Thymus (tissue), 11 donors: ENCODE data around the gene TMCC3. TPM values are rescaled to one million over a fixed set of nuclear protein-coding genes. Genes with fewer than 3 reads are reported as not detected.
A peak's percentile ranks its signal among the peaks of the same experiment; 100 is the strongest.

Source experiments
- DNase-seq, 9 donors: peaks; one replicate each; pipeline ENCODE4 v3.0.0-alpha.2; 2013; ENCODE audit warnings: low spot score in 9 of 9, low read depth in 6 of 9, missing footprints in 1 of 9
- H3K27ac ChIP-seq, 2 donors: one replicate each; pipeline ENCODE4 v1.5.1; 2013; ENCODE audit warnings: control low read depth in 1 of 2, low read depth in 1 of 2, low read length in 1 of 2, mild to moderate bottlenecking in 1 of 2, moderate library complexity in 1 of 2
- H3K27me3 ChIP-seq, 2 donors: one replicate each; pipeline ENCODE4 v1.5.1; 2013; ENCODE audit warnings: low read length in 1 of 2; ENCODE audit not compliant: control insufficient read depth in 2 of 2, insufficient read depth in 1 of 2
- H3K36me3 ChIP-seq, 2 donors: one replicate each; pipeline ENCODE4 v1.5.1; 2013; ENCODE audit warnings: low read length in 1 of 2, mild to moderate bottlenecking in 1 of 2, moderate library complexity in 1 of 2; ENCODE audit not compliant: control insufficient read depth in 2 of 2, insufficient read depth in 2 of 2
- H3K4me1 ChIP-seq, 2 donors: one replicate each; pipeline ENCODE4 v1.5.1; 2013; ENCODE audit warnings: low read length in 2 of 2; ENCODE audit not compliant: control insufficient read depth in 2 of 2, insufficient read depth in 2 of 2
- H3K4me3 ChIP-seq, 2 donors: one replicate each; pipeline ENCODE4 v1.5.1; 2013; ENCODE audit warnings: low read length in 2 of 2, control low read depth in 1 of 2, mild to moderate bottlenecking in 1 of 2
- H3K9me3 ChIP-seq, 2 donors: one replicate each; pipeline ENCODE4 v1.5.1; 2013; ENCODE audit warnings: low read length in 1 of 2, mild to moderate bottlenecking in 1 of 2; ENCODE audit not compliant: control insufficient read depth in 2 of 2, insufficient read depth in 1 of 2
- whole genome bisulfite sequencing: extraction: QIAGEN DNeasy Blood & Tissue Kit; methylation state at CpG from one replicate; pipeline ENCODE4 v1.1.7; 2013; 5-methylcytosine and 5-hydroxymethylcytosine counted together
- polyA plus RNA-seq: library from polyadenylated mRNA; stranded (reverse); fragments of 200-250 nt; gene quantifications from one replicate; pipeline ENCODE4 v1.2.3, GENCODE V29; 2013
- total RNA-seq: library from RNA; stranded (reverse); fragments of 120-200 nt; gene quantifications from one replicate; pipeline ENCODE4 v1.2.4, GENCODE V29; 2013
- donor health status: healthy.

The TMCC3 gene
- total and polyA plus RNA-seq, 2 donors = 3.0 to 4.0 TPM

- Histone ChIP-seq H3K4me3 (no peak overlapping the region), H3K36me3 (no peaks in the 10 kb centered on the region), H3K27ac (peak overlapping the region in 1 of 2 donors; percentile 53), H3K4me1 (peaks cover 0 to 10% of the 10 kb centered on the region in 2 donors), H3K9me3 (no peaks in the 10 kb centered on the region), H3K27me3 (no peaks in the 10 kb centered on the region)
- DNase-seq = peak in 5 of 9 donors; percentile 5 to 60 (median 10)
- WGBS = 22% methylated on average over 9 of the region's 9 CpGs
Measured at GRCh38 chr12:94676031-94676641, 25.8 kb upstream of the TMCC3 start.

- no peak for DNase-seq
- peaks cover 0 to 10% of the 10 kb centered on the region in 2 donors for H3K4me1 ChIP-seq
- no peaks in the 10 kb centered on the region for H3K27me3 ChIP-seq
- no peaks in the 10 kb centered on the region for H3K9me3 ChIP-seq
- H3K27ac ChIP-seq = no peak overlapping the region
- no peaks in the 10 kb centered on the region for H3K36me3 ChIP-seq
- WGBS = 47% methylated on average over 6 of the region's 6 CpGs
- no peak overlapping the region for H3K4me3 ChIP-seq
Measured at GRCh38 chr12:94674835-94675234, 24.5 kb upstream of the TMCC3 start.

DNA sequence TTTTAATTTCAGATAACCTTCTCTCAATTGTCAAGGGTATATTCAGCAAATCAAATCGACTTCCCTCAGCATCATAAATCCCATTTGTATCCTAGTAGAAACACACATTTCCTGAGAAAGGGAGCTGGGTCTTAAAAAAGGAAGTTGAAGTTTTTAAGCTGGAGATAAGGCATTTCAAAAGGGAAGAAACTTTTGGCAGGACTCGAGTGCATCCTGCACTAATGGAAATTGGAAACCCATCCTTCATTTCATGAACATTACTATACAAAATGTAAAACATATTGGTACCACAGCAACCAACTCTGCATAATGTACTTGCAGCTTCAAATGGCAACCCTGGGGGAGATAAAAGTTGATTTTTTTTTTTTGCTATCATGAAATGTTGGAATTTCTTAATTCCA is 23.7 kb upstream of the TMCC3 start:
- H3K4me3 ChIP-seq = no peak overlapping the region
- no peaks in the 10 kb centered on the region for H3K27me3 ChIP-seq
- peaks cover 0 to 10% of the 10 kb centered on the region in 2 donors for H3K4me1 ChIP-seq
- H3K27ac ChIP-seq = no peak overlapping the region
- DNase-seq = no peak
- 54% methylated on average over 2 of the region's 2 CpGs for WGBS
- no peaks in the 10 kb centered on the region for H3K9me3 ChIP-seq
- no peaks in the 10 kb centered on the region for H3K36me3 ChIP-seq

- Histone ChIP-seq H3K27ac (no peak overlapping the region), H3K27me3 (no peaks in the 10 kb centered on the region), H3K4me1 (peaks cover 0 to 10% of the 10 kb centered on the region in 2 donors), H3K36me3 (no peaks in the 10 kb centered on the region), H3K4me3 (no peak overlapping the region), H3K9me3 (no peaks in the 10 kb centered on the region)
- 90% methylated on average over 4 of the region's 4 CpGs for WGBS
- no peak for DNase-seq
Measured at GRCh38 chr12:94673496-94673895, 23.1 kb upstream of the TMCC3 start.

DNA sequence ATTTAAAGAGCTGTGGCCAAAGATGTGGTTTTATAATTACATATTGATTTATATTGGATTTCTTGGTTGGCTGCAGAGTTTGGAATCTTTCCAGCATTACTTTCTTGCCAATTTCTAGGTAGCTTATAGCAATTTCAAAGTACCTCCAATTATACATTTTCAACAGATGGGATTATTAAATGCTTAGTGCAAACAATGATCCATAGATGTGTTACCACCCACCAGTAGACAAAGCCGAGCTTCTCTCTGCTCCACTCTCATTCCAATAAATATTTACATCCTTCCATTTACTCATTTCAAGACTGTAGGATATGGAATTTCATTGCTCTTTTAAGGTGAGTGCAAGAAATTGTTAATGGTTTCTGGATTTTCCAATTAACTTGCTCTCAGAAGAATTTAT is 21.6 kb upstream of the TMCC3 start:
- no peak for DNase-seq
- no peaks in the 10 kb centered on the region for H3K27me3 ChIP-seq
- WGBS = 100% methylated on average over 1 of the region's 1 CpG
- H3K27ac ChIP-seq = no peak overlapping the region
- no peak overlapping the region for H3K4me3 ChIP-seq
- H3K4me1 ChIP-seq = peaks cover 0 to 10% of the 10 kb centered on the region in 2 donors
- H3K9me3 ChIP-seq = no peaks in the 10 kb centered on the region
- H3K36me3 ChIP-seq = no peaks in the 10 kb centered on the region

- Histone ChIP-seq H3K9me3 (no peaks in the 10 kb centered on the region), H3K4me1 (peaks cover 0 to 3% of the 10 kb centered on the region in 2 donors), H3K4me3 (no peak overlapping the region), H3K27ac (no peak overlapping the region), H3K27me3 (no peaks in the 10 kb centered on the region), H3K36me3 (no peaks in the 10 kb centered on the region)
- WGBS = 97% methylated on average over 2 of the region's 2 CpGs
- DNase-seq = no peak
Measured at GRCh38 chr12:94670898-94671297, 20.5 kb upstream of the TMCC3 start.

DNA sequence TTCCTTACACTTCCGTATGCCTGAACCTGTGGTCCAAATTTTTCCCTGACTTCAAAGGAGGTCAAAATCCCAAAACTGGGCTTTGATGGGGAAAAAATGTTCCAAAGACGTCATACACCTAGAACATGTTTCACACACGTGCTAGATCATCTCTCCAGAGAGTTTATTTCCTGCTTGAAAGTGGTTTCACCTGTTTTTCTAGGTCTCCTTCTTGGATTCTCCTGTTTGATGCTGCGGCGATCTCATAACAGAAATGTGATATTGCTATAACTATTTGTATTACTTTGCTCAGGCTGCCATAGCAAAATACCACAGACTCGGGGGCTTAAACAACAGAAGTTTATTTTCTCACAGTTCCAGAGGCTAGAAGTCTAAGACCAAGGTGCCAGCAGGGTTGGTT is 19.7 kb upstream of the TMCC3 start:
- Histone ChIP-seq H3K4me1 (no peaks in the 10 kb centered on the region), H3K27me3 (no peaks in the 10 kb centered on the region), H3K4me3 (no peak overlapping the region), H3K27ac (no peak overlapping the region), H3K36me3 (no peaks in the 10 kb centered on the region), H3K9me3 (no peaks in the 10 kb centered on the region)
- DNase-seq = no peak
- 95% methylated on average over 6 of the region's 6 CpGs for WGBS

DNA sequence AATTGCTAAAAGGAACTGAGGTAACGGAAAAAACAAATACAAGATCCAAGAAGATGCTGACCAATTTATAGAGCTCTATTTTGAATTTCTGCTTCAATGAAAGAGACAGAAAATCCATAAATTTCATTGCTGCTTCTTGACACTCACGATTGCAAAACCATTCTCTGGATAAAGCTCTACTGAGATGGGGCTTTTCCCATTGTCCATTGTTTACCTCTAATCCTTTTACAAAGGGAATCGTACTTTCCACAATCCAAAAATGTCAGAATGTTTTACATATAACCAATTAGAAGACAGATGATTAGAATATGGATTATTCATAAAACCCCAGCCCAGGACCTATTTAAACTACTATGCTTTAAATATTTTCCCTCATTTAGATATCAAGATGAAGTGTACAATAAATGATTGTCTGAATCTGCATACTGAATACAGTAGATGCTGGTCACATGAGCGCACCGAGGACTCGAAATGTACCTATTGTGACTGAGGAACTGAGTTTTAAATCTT is 16.7 kb upstream of the TMCC3 start:
- no peaks in the 10 kb centered on the region for H3K36me3 ChIP-seq

DNA sequence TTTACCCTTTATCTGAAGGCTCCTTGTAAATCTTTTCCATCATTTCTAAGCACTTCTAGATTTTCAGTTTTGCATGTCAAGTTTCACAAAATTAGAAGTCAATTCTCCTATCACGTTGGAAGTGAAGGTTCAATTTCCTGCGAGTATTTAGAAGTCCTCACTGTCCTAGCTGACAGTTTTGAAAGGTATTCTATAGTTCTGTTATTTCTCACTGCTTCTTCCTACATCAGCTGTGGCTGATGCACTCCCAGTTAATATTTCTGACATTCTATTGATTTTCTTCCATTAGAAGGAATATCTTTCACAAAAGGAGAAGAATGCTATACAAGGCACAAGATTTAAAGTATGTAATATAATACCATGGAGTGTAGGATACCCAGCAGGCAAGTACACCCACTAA is 15.8 kb upstream of the TMCC3 start:
- DNase-seq = no peak
- Histone ChIP-seq H3K4me3 (no peak overlapping the region), H3K4me1 (no peaks in the 10 kb centered on the region), H3K36me3 (no peaks in the 10 kb centered on the region), H3K27ac (no peak overlapping the region), H3K9me3 (no peaks in the 10 kb centered on the region), H3K27me3 (no peaks in the 10 kb centered on the region)
- 91% methylated on average over 2 of the region's 2 CpGs for WGBS

More for the DNA sequence above, 16.7 kb upstream of the TMCC3 start:
- no peaks in the 10 kb centered on the region for H3K27me3 ChIP-seq
- no peaks in the 10 kb centered on the region for H3K4me1 ChIP-seq
- H3K4me3 ChIP-seq = no peak overlapping the region
- H3K9me3 ChIP-seq = no peaks in the 10 kb centered on the region
- no peak overlapping the region for H3K27ac ChIP-seq
- WGBS = 96% methylated on average over 6 of the region's 6 CpGs
- no peak for DNase-seq
